SH-SY5Y (cell line): ENCODE results near the gene TGFBR3.

Source experiments
- GATA2 ChIP-seq: IDR thresholded peaks from 2 replicates; pipeline ENCODE4 v1.6.1; 2011; ENCODE audit warnings: mild to moderate bottlenecking, low read depth, low read length
- GATA3 ChIP-seq: IDR thresholded peaks from 2 replicates; pipeline ENCODE4 v1.6.1; 2011; ENCODE audit warnings: low read depth, mild to moderate bottlenecking, low read length, moderate library complexity

DNA sequence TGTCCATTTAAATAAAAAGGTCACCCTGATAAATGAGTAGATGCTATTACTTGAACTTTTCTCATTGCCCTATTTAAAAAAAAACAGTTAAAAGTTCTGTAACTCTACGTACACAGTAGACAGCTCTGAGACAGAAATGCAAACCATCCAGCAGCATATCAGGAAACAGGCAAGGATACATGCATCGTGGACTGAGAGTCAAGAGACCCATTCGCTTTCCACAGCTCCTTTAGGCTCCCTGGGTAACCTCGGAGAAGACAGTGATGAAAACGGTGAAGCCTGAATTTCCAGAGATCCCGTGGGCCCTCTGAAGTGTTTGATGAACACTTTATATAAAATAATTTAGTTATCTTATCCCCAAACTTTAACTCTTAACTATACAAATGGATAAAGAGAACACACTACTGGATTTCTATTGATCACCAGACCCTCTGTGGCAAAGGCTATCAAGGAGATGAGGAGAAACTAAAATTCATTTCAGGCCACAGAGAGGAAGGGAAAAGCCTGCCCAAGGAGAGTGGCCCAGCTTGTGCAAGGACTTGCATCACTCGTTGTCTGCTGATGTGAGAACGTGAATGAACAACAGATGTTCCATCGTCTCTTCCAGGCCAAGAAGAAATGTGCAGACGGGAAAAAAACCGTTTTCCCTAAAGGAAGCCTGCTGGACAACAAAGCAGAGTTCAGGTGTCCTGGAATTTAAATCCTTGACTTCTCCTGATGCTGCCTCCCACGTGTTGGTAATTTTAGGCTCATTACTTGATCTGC, 131.0 kb downstream of the TGFBR3 start:
- TF ChIP-seq GATA2 (no peak), GATA3 (no peak)
